ENCODE data around the gene LAMB1. TPM values are rescaled to one million over a fixed set of nuclear protein-coding genes. Genes with fewer than 3 reads are reported as not detected.
"Not testable (repeated sequence)": the region's sequence is repeated elsewhere in the genome, so short reads cannot be mapped to it uniquely, and the experiment has no call there.

Gene LAMB1
- total RNA-seq, 1 donor from 2014 or later, result 35.0 TPM

DNA sequence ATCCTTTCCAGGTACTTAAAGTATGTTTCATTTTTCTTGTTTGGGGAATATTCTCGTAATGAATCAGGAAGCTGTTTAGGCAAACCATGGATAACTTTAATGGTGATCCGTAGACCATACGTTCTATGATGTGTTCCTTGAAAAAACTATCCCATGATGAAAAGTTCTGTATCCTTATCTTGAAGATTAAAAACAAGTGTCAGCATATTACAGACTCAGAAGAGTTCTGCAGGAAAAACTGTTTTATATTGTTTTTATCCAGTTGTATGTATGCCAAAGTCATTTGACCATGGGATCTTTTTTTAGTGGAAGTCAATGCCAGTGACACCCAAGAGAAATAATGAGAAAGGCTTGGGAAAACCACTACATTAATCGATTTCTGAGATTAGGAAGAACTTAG is 59.9 kb downstream of the LAMB1 start:
- no peak for ATAC-seq

DNA sequence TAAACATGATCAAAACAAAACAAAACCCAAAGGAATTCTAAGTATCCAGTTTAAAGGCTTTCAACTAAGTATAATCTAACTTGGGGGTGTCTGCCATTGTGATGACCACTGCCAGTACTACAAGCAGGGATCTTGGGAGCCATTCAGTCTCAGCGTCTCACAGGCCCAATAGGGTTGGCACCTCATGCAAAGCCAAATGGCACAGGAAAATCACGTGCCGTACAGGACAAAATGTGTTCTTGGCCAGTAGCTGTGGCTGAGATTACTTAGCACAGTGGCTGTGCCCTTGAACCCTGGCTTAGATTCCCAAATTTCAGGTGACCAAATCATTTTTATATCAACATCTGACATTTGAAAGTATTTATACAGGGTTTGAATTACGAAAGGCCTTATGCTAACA is 62.0 kb downstream of the LAMB1 start:
- no peak for ATAC-seq

DNA sequence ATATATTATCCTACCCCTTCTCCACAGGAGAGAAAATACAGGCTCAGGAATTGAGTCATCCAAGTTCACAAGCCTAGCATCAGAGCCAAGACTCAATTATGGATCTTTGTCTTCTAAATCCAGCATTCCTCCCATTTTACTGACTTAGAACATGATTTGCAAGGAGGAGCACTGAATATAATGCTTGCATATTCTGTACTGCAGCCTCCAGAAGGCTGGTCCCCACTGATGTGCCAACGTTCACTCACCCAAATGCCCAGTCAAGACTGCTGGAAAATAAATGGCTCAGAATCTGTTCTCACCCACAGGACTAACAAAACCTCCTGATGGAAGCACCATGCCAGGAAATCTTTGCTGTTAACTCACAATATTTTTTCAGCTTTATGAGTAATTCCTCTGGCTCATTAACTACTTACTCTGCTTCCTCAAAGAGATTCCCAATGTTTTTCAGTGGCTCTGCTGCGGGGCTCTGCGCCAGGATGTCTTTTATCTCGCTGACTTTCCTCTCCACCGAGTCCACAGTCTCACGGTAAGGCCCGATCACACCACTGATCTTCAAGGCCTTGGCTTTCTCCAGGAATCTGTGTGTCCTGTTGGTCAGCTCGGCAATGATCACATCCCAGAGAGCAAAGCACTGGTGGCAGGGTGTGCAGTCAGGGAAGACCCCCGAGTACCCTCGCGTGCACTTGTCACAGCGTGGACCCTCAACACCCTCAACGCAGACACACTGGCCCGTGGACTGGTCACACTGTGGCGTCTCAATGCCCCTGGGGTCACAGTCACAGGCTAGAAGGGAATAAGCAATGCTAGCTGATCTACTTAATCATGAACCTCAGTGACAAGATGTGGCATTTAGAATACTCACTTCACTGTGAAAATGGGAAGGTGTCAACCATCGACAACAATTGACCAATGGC is 63.1 kb downstream of the LAMB1 start:
- peak; percentile 19 for ATAC-seq

DNA sequence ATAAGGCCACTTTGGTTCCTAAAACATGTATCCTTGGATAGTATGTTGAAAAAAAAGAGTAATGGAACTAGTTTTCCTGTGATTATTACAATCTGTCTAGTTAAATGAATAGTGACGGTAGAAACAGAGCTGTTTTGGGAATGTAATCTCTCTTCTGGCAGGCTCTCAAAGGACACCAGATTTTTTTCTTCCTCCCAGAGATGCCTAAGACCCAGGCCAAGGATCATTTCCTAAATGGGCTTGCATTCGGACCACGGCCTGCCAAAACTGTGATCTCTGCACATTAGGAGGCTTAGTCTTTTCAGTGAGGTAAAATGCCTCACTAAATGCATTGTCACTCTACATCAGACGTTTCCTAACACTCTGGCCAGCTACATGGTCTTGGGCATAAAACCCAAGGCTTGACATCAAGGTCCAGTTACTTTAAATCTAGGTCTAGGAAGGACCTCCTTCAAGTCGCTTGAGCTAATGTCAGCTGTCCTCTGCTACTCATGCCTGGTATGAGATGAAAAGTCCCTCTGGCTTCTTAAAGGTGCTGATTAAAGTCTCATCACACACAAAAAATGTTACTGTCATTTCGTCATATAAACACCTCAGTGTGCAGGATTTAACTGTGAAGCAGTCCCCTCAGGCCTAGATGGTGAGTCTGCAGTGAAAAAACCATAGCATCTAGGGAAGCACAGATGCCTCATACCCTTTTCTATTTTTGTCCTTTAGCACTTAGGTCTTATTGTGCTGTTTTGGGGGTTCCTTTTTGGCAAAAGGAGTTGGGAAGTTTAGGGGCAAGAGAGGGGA is 64.3 kb downstream of the LAMB1 start:
- no peak for ATAC-seq

DNA sequence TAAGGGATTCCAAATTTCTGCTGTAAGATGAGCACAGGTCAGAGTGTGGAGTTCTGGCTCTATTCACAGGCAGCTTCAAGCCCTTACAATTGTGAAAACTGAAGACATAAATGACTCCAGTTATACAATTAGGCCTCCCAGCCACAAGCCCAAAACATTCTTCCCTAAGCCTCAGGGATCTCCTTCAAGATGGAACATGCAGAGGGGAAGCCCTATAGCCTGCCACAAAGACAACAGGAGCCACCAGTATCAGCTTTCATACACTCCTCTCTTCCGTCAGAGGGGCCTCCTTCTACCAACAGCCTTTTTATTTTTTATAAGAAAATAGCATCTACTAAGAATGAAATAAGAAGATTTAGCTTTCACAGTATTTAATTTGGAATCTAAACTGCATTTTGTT is 65.4 kb downstream of the LAMB1 start:
- ATAC-seq, result peak; percentile 78

DNA sequence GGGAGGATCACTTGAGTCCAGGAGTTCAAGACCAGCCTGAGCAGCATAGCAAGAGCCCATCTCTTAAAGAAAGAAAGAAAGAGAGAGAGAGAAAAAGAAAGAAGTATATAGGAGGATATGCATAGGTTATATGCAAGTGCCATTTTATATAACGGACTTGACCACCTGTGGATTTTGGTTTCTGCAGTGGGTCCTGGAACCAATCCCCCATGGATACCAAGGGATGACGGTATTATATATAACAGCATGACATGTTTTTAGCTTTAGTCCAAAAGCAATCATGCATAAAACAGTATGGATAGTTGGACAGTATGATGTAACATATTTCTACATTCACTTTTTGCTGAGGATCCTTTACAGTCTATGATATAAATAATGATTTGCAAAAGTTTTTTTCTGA is 66.6 kb downstream of the LAMB1 start:
- no peak for ATAC-seq

DNA sequence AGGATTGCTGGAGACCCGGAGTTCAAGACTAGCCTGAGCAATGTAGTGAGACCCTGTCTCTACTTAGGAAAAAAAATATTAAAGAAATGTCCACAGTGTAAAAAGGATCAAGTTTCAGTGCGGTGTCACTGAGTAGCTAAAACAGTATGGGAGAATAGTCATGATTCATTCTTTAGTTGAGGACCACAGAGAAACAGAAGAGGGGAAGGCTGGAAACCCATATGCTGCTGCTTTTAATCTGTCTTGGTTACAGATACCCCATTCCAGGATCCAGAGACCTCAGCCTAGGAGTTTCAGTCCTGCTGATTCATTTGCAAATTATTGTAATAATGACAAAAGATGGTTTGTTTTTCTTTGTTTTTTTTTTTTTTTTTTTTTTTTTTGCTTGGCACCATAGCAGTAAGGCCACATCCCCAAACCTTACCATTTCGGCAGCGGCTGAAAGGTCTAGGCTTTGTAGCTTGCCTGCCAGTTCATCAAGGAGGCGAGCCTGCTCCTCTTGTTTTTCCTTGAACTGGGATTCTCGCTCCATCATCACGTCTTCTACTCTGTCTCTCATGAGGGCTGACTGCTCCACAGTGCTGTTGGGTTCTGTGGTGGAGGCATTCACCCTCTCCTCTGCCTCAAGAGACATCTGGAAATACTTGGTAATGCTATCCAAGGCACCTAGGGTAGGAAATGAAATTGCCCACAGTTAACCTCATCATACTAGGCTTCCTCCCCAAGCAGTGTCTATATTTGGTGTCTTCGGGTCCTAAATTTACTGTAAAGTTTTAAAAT is 67.8 kb downstream of the LAMB1 start:
- no peak for ATAC-seq

DNA sequence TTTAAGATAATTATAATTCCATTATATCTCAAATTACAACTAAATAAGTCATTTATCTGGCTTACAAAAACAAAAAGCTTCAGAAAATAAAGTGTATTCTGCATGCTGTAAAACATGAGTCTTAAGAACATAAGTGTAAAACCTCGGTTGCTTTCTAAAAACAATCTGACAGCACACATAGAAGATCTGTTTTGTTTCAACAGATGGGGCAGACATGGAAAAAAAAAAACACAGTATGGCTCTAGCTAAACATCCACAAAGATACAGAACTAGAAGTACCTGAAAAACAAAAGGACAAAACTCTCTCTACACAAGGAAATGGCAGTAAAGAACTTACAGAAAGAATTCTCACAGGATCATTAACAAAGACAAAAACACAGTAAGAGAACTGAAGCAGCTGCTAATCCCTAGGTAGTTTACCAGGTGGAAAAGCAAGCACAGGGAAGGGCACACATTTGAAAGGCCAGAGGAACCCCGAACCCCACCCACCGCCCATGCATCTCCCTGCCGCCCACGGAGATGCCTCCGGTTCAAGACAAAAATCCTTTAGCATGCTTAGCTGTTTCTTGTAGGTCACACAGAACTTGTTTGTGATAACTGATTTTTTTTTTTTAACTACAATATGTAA is 69.5 kb downstream of the LAMB1 start:
- no peak for ATAC-seq

DNA sequence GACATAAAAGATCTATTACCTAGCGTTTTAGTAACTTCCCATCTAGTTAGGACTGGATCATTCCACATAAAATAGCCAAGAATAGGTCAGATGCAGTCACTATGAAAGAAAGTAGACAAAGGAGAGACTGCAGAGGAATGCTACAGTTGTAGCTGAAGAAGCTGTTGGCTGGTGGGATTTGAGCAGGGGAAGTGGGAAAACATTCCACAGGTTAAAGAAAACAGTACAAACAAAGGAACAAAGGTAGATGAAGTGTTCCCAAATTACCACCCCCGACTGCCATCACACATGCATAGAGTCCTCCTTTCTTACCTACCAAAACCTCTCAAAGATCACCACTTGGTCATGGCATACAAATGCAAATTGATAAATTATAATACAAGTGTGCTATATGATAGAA is 70.2 kb downstream of the LAMB1 start:
- ATAC-seq, result no peak

DNA sequence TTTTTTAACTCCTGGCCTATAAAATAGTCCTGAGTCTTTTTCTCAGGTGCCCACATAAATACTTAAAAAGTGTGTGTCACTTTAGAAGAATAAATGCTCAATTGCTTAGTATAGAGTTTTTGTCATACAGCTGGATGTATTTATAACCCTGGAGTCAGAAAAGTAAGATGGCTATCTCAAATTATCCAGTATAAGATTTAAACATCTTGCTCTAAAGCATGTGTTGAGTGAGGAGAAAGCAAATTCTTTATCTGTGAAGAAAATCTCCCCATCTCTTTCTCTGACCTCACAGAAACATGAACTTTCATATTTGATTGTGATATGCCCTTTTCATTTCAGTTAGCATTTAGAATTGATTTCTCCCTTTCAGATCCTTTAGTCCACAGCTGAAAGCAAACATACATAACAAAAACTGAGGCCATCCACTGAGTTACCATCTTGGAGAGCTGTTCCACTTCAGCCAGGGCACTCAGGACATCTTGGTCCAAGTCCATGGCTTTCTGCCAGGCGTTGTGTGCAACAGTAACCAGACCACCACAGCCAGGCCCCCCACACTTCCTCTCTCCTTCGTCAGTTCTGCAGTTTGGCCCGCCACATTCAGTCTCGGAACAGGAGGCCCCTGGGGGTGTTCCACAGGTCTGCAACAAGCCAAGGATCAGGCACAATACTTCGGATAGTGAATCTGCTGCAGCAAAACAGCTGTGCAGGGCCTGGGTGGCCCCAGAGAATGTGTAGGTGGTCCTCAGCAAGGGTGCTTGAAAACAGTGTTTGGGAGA is 71.0 kb downstream of the LAMB1 start:
- ATAC-seq, result no peak

DNA sequence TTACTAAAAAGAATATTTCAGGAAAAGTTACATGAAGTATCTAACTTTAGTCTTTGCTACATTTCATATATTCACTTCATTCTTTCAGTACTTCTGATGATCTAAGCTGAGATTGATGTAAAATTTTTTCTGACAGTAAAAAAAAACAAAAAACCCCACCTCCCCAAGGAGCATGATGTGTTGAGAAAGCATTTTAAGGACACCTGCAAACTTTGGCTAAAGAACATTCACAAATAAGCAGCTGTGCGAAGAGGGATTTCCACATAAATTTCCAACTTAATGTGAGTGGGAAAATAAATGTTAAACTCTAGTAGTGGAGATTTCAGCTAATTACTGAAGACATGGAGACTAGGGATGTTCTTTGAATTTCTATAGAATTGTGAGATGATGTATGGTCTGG is 76.5 kb downstream of the LAMB1 start:
- ATAC-seq, result no peak

DNA sequence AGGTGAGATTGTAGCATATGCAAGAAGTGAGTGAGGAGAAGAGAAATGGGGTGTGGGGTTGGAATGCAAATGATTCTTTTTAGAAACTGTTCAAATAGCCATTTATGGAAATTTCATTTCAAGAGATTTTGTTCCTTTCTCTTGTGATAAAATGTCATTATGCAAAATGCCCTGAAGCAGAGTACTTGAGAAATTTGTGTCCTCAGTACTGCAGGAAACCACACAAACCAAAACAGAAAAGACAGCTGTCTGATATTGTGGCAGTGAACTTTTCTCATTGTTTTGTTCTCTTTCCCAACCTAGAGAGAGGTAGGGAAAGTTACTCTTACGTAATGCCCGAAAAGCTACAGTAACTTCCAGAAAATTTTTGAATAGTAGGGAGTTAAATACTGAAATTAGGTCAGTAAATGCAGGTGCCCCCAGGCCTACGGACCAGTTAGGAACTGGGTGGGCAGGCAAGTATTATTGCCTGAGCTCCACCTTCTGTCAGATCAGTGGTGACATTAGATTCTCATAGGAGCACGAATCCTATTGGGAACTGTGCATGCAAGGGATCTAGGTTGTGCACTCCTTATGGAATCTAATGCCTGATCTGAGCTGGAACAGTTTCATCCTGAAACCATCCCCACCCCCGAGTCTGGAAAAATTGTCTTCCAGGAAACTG is 78.0 kb downstream of the LAMB1 start:
- ATAC-seq, result no peak

DNA sequence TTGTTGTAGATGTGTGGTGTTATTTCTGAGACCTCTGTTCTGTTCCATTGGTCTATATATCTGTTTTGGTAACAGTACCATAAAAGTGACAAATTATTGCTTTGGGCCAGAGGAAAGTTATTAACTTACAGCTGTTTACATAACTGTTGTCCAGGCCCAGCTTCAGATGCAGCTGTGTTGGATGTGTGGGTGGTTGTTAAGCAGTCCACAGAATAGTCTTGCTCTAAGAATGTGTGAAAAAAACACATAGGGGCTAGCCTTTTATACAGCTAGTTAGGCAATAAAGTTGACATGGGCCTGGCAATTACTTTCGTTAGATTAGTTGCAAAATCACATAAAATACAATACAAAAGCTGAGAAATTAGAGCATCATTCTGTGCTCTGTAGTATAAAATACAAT is 80.1 kb downstream of the LAMB1 start:
- no peak for ATAC-seq

DNA sequence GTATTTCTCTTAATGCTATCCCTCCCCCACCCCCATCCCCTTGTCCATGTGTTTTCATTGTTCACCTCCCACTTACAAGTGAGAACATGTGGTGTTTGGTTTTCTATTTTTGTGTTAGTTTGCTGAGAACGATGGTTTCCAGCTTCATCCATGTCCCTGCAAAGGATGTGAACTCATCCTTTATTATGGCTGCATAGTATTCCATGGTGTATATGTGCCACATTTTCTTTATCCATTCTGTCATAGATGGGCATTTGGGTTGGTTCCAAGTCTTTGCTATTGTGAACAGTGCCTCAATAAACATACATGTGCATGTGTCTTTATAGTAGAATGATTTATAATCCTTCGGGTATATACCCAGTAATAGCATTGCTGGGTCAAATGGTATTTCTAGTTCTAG is 81.1 kb downstream of the LAMB1 start:
- ATAC-seq, result not testable (repeated sequence)

DNA sequence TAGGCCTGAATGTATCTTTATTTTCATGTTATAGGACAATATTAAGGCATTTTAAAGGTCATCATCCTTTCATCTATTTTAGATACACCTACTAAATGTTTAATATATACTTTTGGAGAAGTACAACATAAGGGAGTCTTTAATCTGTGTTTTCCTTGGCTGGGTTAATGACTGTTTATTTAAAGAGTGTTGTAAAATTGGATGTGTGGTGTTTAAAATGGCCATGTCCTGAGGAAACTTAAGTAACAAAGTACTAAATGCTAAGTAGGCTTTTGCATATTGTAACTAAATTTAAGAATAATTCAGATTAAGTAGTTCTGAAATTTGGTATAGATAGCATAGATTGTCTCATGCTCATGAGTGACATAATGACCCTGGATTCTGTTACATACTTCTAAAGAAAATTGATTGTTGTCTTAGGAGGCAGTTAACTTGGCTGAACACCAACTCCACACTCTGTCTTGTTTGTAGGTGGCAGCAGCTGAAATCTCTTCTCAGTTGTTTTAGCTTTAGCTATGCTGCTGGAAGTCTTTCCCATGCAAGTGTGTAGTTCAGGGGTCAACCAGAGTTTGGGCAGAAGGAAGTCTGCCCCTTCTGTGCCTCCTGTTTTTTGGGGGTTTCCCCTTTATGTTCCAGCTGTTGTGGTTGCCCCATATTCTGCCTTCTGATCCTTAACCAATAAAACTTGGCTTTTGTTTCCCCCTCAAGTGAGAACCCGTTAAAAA is 82.8 kb downstream of the LAMB1 start:
- ATAC-seq, result no peak

DNA sequence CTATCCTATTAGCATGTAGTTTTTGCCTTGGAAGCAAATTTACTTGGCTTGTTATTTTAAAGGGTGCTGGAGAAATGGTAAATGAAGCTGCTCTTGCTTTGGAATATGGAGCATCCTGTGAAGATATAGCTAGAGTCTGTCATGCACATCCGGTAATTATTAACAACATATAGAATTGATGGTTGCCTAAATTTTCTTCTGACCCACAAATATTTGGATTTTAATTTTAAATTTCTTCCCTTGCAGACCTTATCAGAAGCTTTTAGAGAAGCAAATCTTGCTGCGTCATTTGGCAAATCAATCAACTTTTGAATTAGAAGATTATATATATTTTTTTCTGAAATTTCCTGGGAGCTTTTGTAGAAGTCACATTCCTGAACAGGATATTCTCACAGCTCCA is 84.0 kb downstream of the LAMB1 start:
- ATAC-seq, result no peak

DNA sequence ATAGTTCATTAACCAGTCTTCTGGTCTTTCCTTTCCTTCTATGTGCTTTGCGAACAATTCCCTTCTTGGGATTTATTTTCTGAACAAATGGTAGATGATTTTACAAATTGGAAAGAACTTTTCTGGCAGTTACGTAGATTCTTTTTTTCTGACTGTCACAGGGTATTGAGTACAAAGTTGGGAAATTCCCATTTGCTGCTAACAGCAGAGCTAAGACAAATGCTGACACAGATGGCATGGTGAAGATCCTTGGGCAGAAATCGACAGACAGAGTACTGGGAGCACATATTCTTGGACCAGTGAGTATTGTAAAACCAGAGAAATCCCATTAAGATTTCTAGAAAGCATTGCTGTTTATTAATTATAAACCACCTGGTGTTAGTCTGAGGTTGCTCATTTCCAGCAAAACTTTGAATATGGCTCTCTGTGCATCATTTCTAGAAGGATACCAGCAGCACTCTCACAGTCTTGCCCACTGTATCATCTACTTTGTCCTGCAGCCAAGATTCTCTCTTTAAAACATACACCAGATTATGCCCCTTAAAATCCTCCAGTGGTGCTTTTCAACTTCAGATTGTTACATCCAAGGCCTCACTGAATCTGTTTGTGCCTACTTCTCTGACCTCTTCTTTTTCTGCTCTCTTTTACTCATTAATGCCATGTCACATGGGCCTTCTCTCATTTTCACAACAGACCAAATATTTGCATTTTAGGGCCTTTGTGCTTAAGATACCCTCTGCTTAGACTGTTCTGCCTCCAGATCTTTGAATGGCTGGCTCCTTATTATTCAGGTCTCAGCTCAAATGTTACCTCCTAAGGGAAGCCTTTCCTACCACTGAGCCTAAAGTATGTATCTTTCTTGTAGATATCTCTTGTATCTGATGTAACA is 85.0 kb downstream of the LAMB1 start:
- no peak for ATAC-seq

DNA sequence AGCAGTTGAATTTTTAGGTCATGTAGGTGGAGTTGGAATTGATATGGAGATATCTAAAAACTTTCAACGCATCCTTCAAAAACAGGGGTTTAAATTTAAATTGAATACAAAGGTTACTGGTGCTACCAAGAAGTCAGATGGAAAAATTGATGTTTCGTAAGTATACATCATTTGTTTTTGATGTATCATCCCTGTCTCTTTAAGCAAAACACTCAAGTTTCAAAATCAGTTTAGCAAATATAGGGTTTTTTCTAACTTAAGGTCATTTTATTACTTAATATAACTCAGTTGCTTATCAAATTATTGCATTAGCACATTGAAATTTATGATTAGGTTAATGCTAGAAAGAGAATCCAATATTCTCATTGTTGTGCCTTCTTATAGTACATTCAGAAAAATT is 87.4 kb downstream of the LAMB1 start:
- ATAC-seq, result no peak

DNA sequence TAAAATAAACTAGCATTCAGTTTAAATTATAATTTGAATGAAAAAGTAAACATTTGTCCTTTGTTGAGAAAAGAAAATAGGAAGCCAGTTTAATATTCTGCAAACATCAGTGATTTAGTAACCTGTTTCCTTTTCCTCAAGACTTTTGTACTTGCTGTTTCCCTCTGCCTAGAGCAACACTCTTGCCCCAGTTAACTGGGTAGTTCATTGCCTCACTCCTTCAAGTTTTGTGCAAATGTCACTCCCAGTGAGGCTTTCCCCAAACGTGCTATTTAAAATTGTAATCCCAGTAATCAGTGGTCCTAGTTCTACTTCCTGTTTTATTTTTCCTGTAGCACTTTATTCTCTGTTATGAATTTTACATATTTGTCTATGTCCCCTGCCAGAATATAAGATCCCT is 88.1 kb downstream of the LAMB1 start:
- ATAC-seq, result no peak
